GM12878 (cell line): ENCODE data around the gene SCARF1.

Source experiments
- BACH1 ChIP-seq: fragments of 450-650 bp; IDR thresholded peaks from 2 replicates; pipeline ENCODE4 v1.6.1; 2017; ENCODE audit warnings: mild to moderate bottlenecking, borderline replicate concordance
- CHD2 ChIP-seq: IDR thresholded peaks from 2 replicates; pipeline ENCODE4 v1.6.1; 2011; ENCODE audit warnings: low read depth, low read length, improper control_type of control experiment, borderline replicate concordance
- EZH2 ChIP-seq: IDR thresholded peaks from 2 replicates; pipeline ENCODE4 v1.6.1; 2012; ENCODE audit warnings: low read depth, mild to moderate bottlenecking, control low read depth, inconsistent platforms, low read length, borderline replicate concordance; ENCODE audit not compliant: control insufficient read depth
- GABPA ChIP-seq: IDR thresholded peaks from 2 replicates; pipeline ENCODE4 v1.6.1; 2014; ENCODE audit warnings: antibody characterized with exemption, low read depth, mild to moderate bottlenecking, inconsistent platforms
- MXI1 ChIP-seq: fragments of 150-350 bp; IDR thresholded peaks from 2 replicates; pipeline ENCODE4 v1.6.1; 2011; ENCODE audit warnings: low read depth, mild to moderate bottlenecking, inconsistent platforms, low read length, improper control_type of control experiment
- NR2C1 ChIP-seq: fragments of 450-650 bp; IDR thresholded peaks from 2 replicates; pipeline ENCODE4 v1.6.1; 2017; ENCODE audit warnings: antibody characterized with exemption, mild to moderate bottlenecking, moderate library complexity
- POLR2A ChIP-seq: IDR thresholded peaks from 2 replicates; pipeline ENCODE4 v1.6.1; 2011; ENCODE audit warnings: low read depth, mild to moderate bottlenecking, low read length
- POLR2AphosphoS5 ChIP-seq: IDR thresholded peaks from 2 replicates; pipeline ENCODE4 v1.6.1; 2011; ENCODE audit warnings: mild to moderate bottlenecking, low read length, inconsistent platforms
- RFX5 ChIP-seq: IDR thresholded peaks from 2 replicates; pipeline ENCODE4 v1.6.1; 2011; ENCODE audit warnings: low read depth, low read length, improper control_type of control experiment
- SREBF2 ChIP-seq: IDR thresholded peaks from 2 replicates; pipeline ENCODE4 v1.6.1; 2012; ENCODE audit warnings: mild to moderate bottlenecking, low read length
- ZNF24 ChIP-seq: fragments of 450-650 bp; IDR thresholded peaks from 2 replicates; pipeline ENCODE4 v1.6.1; 2017; ENCODE audit warnings: antibody characterized with exemption, mild to moderate bottlenecking
- ZNF274 ChIP-seq: IDR thresholded peaks from one replicate; pipeline ENCODE4 v1.8.0; 2011; ENCODE audit not compliant: insufficient read length, insufficient read depth
- TF ChIP-seq, protein P1 (sequence below), 3 experiments: IDR thresholded peaks in 2 of 3; conservative IDR thresholded peaks in 1 of 3; 2 replicates each; pipeline ENCODE4 v1.5.1; 2011; ENCODE audit warnings: low read depth in 3 of 3, low read length in 3 of 3, mild to moderate bottlenecking in 3 of 3, control low read depth in 2 of 3, moderate library complexity in 2 of 3, inconsistent platforms in 1 of 3, mixed read lengths in 1 of 3; ENCODE audit not compliant: control insufficient read depth in 2 of 3, insufficient read depth in 1 of 3; ENCODE audit errors: extremely low read depth in 1 of 3
- TF ChIP-seq, protein P2 (sequence below): IDR thresholded peaks from 2 replicates; pipeline ENCODE4 v1.6.1; 2012; ENCODE audit warnings: mild to moderate bottlenecking, low read depth, low read length

DNA sequence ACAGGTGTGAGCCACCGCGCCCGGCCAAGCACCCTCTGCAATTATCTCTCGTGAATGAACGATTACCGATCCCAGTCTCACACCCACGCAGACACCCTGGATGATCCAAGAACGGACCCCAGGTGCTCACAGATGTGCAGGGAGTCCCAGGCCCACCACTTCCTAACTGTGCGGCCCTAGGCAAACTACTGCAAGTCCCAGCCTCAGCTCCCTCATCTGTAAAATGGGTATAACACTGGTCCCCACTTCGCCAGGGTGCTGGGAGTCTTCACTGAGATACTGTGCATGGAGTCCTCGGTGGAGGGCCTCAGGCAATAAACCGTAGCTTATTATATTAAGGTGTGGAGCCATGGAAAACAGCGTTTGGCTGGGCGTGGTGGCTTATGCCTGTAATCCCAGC is 61.4 kb downstream of the SCARF1 start:
- TF ChIP-seq GABPA (no peak), MXI1 (no peak), EZH2 (no peak), CHD2 (no peak), RFX5 (no peak), POLR2A (no peak), POLR2AphosphoS5 (no peak), ZNF274 (no peak), NR2C1 (no peak), BACH1 (no peak), ZNF24 (no peak), SREBF2 (no peak)
- TF ChIP-seq, protein P1, sequence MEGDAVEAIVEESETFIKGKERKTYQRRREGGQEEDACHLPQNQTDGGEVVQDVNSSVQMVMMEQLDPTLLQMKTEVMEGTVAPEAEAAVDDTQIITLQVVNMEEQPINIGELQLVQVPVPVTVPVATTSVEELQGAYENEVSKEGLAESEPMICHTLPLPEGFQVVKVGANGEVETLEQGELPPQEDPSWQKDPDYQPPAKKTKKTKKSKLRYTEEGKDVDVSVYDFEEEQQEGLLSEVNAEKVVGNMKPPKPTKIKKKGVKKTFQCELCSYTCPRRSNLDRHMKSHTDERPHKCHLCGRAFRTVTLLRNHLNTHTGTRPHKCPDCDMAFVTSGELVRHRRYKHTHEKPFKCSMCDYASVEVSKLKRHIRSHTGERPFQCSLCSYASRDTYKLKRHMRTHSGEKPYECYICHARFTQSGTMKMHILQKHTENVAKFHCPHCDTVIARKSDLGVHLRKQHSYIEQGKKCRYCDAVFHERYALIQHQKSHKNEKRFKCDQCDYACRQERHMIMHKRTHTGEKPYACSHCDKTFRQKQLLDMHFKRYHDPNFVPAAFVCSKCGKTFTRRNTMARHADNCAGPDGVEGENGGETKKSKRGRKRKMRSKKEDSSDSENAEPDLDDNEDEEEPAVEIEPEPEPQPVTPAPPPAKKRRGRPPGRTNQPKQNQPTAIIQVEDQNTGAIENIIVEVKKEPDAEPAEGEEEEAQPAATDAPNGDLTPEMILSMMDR (IDR thresholded peaks at IDR 0.05 in 2 of 3, conservative IDR thresholded peaks at IDR 0.05 in 1 of 3; ENCODE audit: control insufficient read depth in 2 of 3, extremely low read depth in 1 of 3, insufficient read depth in 1 of 3, low read depth in 3 of 3, low read length in 3 of 3): no peak
- TF ChIP-seq, protein P2, sequence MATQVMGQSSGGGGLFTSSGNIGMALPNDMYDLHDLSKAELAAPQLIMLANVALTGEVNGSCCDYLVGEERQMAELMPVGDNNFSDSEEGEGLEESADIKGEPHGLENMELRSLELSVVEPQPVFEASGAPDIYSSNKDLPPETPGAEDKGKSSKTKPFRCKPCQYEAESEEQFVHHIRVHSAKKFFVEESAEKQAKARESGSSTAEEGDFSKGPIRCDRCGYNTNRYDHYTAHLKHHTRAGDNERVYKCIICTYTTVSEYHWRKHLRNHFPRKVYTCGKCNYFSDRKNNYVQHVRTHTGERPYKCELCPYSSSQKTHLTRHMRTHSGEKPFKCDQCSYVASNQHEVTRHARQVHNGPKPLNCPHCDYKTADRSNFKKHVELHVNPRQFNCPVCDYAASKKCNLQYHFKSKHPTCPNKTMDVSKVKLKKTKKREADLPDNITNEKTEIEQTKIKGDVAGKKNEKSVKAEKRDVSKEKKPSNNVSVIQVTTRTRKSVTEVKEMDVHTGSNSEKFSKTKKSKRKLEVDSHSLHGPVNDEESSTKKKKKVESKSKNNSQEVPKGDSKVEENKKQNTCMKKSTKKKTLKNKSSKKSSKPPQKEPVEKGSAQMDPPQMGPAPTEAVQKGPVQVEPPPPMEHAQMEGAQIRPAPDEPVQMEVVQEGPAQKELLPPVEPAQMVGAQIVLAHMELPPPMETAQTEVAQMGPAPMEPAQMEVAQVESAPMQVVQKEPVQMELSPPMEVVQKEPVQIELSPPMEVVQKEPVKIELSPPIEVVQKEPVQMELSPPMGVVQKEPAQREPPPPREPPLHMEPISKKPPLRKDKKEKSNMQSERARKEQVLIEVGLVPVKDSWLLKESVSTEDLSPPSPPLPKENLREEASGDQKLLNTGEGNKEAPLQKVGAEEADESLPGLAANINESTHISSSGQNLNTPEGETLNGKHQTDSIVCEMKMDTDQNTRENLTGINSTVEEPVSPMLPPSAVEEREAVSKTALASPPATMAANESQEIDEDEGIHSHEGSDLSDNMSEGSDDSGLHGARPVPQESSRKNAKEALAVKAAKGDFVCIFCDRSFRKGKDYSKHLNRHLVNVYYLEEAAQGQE: no peak
